HG03196 (cell line): ENCODE measurements around the gene PRPF8.
"Not testable (repeated sequence)": the region's sequence is repeated elsewhere in the genome, so short reads cannot be mapped to it uniquely, and the experiment has no call there.

Source experiments
- ATAC-seq: cut with Tn5 transposase; IDR thresholded peaks from one replicate; pipeline ENCODE4 v1.9.1; 2021; ENCODE audit not compliant: unreplicated experiment

PRPF8 gene

DNA sequence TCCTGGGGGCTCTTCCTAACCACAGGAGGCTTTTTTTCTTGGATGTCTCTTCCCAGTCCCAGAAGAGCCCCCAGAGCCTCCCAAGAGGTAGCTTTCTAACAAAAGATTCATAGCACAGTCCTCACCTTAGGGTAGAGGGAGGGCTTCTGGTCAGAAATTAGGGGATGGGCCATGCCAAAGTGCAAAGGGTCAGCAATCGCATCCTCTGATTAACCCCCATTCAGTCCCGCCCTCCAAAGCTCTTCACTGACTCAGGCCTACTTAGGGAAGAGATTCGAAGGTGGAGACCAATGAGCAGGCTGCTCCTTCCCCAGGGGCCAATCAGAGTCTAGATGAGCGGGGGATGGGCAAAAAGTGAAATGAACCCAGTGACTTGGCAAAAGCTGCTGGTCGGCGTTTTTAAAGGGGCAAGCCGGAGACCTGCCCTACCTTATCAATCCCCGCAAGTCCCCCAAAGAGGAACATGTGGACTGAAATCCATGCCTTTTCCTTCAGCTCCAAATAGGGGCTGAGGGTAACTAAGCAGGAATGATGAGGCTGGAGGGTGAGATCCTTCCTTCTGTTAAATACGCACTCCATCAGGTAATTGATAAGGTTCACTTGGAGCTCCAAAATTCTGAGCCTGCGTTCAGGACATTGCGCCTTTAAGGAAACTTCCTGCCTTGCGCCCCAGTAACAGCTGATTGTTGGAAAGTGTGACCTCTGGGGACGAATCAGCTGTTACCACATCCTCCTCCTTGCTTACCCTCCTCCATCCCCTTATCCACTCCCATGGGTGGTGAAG is 32.4 kb upstream of the PRPF8 start:
- ATAC-seq = peak; percentile 45

DNA sequence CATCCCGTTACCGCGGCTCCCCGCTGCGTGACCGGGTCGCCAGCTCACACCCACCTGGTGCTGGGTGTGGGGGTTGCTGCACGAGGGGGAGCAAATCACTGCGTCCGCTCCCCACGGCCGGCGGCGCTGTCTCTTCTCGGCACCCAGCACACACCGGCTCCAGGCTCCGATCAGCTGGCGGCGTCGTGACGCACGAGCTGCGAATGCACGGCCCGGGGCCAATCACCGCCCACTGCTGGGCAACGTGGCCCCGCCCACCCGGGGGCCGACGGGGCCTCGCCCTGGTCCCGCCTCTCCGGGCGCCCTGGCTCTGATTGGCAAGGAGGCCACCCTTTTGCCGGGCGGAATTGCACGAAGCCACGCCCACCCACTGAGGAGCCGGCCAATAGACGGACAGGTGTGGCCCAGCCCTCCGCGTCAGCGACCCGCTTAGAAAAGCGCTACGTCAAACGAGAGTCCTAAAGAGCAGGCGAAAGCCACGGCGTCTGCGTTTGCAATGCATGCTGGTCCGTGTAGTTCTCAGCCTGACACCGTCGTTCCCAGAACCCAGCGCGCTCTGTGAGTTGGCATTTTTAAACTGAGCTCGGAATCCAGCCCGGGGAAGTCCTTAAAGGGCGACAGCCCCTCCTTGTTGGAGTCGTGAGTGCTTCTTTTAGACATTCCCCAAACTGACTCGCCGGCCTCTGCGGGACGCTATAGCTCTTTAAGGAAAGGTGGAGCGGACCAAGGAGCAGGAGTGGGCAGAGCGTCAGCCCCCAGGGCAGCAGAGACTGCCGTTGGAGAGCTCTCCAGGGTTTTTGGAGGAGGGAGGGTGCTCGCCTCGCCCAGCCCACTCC is 31.6 kb upstream of the PRPF8 start:
- ATAC-seq = peak; percentile 71

DNA sequence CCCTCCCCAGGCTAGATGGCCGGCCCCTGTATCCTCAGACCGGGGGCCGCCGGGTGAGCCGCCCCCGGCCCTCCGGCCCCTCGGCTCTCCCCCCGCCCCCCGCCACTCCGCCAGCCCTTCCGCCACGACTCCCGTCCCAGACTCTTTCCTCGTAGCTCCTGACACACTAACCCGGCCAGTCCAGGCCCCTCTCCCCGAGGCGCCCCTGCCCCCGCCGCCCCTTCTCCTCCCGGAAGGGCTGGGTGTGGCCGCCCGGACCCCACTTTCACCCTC is 31.1 kb upstream of the PRPF8 start:
- ATAC-seq = no peak

DNA sequence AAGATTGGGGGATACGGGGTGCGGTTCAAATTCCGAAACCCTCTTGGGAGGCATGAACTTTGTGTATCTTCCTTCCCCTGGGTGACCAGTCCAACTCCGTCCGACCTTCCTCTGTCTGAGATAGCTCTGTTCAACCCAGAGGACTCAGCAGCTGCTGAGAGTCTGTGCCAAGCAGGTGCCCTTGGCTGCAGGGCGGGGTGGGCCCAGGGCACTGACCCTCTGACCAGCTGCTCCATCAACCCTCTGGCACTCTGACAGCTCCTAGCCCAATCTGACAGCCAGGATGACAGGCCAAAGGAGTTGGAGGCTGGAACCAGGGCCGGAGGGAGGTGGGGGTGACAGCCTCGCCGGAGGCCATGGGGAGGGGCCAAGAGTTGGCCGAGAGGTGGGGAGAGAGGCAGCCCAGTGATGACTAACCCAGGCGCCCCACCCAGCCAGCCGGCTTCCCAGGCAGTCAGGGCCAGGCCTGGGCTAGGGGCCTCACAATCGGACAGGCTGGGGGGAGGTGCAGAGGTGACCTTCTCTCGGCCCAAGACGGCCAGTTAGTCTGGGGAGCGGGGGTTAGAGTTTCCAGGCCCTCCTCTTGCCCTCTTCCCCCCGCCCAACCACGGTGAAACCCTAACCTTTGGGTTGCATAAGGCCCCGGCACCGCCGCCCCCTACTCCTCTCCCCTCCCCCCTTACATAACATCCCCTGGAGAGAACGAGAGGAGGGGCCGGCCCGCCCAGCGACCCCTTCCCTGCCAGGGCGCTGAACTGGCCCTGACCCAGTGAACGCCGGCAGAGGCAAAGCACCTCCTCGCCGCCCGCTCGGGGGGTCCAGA is 30.5 kb upstream of the PRPF8 start:
- no peak for ATAC-seq

DNA sequence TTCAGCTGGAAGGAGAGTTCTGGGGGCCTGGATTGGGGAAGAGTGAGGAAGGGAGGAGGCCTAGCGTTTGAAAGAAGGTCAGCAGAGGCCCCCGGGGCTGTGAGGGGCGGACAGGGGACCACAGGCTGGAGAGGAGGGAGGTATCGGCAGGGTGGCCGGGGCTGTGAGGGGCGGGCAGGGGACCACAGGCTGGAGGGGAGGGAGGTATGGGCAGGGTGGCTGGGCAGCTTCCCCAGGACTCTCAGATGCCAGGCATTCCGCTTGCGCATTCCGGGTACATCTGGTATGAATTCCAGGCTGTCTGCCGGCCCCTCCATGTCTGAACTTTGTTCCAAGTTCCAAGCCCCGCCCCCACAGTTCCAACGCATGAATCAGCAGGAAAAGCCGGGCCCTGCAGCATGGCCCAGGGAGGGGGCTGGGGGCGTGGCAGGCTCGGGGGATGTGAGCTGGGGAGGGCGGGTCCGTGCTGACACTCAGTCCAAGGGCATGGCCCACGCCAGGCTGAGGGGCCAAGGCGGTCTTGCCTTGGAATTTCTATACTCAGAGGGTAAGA is 29.8 kb upstream of the PRPF8 start:
- ATAC-seq = no peak

DNA sequence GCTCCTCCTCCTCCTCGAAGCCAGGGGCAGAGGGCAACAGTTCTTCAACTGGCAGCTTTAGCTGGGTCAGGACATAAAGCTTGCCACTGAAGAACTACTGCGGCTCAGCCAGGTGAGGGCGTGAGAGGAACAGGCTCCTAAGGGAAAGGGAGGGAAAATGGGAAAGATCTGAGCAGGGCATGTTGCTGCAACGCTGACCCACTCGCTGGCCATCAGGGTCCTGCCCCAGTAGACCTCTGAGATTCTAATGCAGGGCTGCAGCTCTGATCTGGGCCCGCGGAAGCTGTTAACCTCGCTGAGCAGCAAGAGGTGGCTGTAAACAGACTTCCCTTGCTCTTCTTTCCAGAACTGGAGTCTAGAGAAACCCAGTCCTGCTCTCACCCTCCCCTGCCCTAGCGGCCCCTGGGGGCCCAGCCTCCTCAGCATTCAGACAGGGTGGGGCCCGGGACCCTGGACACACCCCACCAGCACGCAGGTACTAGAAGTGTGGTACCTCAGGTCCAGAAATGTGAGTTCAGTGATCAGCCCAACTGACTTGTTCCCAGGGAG is 29.3 kb upstream of the PRPF8 start:
- ATAC-seq = no peak

DNA sequence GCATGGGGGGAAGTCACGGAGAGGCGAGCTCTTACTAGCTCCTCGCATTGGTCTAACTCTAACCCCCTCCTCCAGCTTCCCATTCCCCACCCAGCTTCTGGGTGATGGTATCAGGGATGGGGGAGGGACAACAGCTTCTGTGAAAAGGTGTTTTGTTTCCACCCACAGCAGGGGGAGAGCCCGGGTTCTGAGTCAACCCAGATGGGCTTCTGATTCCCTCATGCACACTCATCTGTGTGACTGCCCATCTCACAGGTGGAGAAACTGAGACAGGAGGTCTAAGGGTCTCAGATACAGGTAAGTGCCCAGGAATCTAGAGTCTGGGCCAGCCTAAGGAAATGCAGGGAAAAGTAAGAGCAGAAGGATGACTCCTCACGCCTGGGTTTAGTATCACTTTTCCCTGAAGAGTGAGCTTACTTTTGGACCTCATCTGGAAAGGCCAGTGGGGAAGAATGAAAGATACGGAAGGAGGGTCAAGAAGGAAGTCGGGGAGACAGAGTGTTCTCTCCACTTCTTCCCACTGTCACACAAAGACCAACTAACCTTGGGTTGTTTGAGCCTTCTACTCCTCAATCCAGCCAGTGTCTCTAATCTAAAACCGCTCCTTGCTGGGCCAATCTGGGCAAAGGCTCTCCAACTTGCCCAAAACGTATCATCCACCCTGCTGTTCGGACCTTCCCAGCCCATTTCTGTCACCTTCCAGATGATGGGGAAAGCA is 28.7 kb upstream of the PRPF8 start:
- ATAC-seq = no peak

DNA sequence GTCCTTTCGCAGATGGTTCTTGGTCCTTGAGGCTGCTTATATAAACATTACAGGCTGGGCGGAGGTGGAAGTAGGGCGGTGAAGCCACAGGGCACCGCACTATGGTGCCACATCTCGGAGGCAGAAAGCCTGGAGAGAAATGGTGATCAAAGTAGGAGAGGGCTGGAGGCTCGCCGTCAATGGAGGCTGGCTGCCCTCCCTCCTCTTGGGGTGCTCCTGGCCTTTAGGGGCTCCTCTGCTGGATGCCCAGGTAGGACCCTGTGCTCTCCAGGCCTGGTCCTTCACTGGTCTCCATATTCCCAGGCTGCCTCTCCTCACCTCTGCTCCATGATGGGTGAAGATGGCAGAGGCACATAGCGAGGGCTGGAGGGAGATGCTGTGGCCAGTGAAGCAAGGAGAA is 27.6 kb upstream of the PRPF8 start:
- no peak for ATAC-seq

DNA sequence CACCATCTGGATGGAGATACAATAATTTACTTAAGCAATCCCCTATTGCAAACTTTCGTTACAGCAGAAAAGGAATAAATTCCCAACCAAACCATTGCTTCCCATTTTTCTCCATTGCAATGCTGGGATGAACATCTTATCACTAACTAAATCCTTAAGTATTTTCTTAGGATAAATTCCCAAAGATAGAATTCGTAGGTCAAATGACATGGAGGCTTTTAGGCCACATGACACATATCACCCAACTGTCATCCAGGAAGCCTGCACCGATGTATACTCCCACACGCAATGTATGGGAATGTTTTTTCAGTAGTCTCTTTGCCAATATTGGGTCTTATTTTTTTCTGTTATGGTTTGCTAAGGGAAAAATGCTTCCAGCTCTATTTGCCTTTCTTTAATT is 27.1 kb upstream of the PRPF8 start:
- ATAC-seq = no peak

DNA sequence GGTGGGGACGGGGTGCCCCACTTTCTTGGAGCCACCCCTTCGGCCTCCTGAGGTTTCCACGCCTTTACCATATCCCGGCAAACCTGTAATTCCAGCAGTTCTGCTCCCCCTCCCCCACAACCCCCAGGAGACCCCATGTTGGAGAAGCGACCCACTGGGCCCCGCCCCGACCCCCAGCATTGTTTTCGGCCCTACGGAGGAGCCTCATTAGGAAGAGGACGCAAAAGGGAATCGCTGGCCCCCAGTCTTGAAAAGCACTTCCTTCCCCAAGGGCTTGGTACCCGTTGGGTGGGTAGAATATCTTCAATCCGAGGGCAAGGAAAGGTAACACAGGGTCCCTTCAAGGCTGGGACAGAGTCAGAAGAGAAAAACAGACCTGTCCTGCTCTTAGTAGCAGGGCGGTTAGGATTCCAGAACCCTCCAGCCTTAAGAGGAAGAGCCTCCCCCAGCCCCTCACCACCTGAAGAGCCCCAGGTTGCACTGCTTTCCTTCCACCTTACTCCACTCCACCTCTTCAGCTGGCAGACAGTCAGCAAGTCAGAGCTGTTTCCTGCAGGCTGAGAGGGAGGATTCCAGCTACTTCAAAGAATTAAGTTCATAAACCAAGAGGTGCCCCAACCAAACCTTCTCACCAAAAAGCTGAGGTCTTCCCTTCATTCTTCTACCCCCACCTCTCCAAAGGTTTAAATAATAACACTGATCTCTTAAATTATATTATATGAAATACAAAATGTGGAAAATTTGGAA is 26.3 kb upstream of the PRPF8 start:
- ATAC-seq = no peak

DNA sequence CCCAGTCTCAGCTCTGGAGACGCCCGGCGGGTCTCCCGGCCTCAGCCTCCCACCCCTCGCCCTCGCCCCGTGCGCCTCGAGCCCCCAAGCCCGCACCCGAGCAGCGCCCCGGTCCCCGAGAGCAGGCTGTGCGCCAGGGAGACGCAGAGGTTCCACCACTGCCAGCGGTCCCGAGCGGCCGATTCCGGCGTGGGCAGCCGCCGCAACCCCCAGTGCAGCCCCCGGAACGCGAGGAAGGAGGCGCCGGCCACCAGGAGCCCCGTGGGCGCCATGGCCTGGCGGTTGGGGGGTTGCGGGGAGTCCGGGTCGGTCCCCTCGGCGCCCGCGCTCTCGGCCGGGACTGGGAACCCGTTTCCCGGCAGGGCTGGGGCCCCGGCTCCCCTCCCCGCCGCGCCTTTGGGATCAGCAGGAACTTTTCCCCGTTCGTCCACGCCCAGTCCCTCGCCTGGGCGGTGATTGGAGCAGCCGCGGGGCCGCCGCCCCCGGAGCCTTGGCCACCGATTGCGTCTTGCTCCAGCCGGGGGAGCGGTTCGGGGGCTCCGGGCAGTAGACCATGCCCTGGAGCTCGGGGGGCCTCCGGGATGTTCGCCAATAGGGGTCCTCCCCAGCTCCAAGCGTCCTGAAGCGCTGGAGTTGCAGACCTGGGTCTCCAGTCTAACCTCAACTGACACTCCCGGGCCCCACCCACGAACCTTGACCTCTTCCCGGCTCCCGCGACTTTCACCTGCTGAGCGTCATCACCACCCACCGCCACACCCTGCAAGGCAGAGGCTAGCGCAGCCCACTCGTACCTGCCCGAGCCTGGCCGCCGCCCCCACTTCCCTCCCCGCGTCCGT is 25.5 kb upstream of the PRPF8 start, which contains the start of gene TLCD2:
Gene TLCD2, minus strand, starts transcription at position 407 of the 836 bp plus-strand sequence. Its CDS starts 135 bp downstream, at position 272.
- ATAC-seq = no peak

DNA sequence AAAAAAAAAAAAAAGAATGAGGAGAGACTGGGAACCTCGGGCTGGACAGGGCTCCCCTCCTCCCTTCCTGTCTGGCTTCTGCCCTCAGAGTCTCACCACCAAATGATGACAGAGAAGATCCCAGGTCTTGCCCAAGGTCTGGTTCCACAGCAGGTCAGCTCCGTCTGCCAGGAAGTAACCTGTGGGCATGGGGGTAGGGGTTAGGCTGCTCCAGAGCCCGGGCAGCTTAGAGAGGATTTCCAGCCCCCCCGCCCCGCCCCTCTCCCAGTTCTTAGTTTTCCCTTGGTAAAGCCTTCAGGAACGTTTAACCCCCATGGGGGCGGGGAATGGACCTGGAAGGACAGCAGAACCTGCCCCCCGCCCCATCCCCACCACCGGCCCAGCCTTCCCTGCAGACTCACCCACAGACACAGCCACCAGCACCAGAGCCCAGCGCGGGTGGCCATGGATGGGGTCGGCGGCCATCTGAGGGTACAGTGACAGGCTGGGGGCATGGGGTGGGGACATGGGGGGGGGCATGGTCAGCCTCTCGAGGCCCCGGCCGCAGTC is 24.8 kb upstream of the PRPF8 start:
- no peak for ATAC-seq

DNA sequence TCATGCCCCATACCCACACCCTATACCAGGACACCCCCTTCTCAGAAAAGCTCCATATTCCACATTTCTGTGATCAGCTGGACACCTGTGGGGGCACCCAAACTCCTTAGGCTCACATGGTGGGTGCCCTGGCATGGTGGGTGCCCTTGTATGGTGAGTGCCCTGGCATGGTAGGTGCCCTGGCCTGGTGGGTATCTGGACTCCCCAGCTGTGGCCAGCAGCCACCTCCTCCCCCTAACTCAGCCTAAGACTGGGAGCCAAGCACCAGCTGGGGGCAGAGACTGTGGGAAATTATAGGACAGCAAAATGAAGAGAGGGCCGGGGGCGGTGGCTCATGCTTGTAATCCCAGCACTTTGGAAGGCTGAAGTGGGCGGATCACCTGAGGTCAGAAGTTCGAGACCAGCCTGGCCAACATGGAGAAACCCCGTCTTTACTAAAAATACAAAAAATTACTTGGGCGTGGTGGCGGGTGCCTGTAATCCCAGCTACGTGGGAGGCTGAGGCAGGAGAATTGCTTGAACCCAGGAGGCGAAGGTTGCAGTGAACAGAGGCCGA is 24.2 kb upstream of the PRPF8 start:
- ATAC-seq = not testable (repeated sequence)

DNA sequence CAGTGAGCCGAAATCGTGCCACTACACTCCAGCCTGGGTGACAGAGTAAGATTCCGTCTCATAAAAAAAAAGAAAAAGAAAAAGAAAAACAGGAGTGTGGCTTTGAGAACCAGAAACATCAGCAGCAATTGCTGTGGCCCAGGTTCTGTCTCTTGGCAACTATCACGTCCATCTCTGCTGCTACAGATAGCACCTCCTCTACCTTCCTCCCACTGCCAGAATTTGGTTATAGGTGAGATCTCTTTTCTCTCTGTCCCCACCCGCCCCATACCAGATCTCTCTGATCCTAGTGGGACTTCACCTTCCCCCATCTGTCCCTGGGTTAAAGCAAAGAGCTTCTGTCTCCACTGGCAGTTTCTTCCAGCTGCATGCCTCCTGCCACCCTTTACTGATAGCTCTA is 22.4 kb upstream of the PRPF8 start:
- ATAC-seq = no peak

DNA sequence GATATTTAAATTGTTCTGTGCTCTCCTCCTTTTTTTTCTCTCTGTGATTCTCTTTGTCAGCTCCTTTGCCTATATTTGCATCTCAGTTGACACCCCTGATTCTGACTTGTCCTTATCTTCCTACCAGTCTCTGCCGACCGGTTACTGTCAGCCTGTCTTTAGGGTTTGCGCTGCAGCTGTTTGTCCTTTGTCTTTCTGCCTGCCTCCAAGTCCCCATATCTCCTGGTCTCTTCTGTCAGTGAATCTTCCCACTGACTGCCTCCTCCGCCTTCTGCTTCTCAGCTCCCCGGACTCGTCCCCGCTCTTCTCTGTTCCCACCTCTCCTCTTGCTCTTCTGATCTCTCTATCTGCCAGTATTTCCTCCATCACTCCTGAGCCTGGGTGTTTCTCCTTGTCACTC is 20.3 kb upstream of the PRPF8 start:
- ATAC-seq = no peak

DNA sequence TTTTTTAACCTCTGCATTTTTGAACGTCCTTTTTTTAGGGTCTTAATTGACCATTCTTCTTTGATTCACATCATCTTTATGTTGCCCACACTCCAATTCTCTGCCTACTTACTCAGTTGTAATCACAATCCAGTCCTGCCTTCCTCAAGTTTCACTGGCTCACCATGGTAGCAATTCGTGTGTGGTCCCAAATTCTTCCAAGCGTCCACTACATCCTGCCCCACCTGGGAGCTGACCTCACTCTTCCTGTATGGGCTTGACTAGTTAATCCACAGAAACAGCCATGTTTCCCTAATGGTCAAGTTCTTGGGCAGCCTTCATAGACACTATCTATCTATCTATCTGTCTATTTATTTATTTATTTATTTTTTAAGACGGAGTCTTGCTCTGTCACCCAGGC is 18.4 kb upstream of the PRPF8 start:
- no peak for ATAC-seq

DNA sequence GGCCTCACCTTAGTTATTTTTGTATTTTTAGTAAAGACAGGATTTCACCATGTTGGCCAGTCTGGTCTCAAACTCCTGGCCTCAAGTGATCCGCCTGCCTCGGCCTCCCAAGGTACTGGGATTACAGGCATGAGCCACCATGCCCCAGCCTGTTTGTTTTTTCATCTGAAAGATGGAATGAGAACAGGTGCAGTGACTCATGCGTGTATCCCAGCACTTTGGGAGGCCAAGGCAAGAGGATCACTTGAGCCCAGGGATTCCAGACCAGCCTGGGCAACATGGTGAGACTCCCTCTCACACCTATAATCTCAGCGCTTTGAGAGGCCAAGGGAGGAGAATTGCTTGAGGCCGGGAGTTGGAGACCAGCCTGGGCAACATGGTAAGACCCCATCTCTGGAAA is 15.2 kb upstream of the PRPF8 start:
- ATAC-seq = not testable (repeated sequence)

DNA sequence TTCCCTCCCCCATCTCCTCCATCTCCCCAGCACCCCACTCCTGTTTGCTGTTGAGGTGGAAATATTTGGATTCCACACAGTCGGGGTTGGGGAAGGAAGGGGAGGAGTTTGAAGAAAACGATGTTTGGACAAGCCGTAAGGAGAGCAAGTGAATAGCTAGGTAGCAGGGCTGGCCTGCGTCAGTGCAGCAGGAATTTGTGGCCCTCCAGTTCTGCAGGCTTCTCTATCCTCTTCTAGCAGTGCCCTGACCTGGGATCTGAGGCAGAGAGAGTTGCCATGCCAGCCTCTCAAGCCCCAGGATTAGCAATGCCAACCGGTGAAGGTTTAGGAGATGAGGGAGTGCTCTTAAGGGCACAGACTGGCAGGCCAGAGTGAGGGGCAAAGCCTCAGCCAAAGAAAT is 13.0 kb upstream of the PRPF8 start:
- no peak for ATAC-seq
